Measurements from ENCODE around the gene ALK.

ALK gene

DNA sequence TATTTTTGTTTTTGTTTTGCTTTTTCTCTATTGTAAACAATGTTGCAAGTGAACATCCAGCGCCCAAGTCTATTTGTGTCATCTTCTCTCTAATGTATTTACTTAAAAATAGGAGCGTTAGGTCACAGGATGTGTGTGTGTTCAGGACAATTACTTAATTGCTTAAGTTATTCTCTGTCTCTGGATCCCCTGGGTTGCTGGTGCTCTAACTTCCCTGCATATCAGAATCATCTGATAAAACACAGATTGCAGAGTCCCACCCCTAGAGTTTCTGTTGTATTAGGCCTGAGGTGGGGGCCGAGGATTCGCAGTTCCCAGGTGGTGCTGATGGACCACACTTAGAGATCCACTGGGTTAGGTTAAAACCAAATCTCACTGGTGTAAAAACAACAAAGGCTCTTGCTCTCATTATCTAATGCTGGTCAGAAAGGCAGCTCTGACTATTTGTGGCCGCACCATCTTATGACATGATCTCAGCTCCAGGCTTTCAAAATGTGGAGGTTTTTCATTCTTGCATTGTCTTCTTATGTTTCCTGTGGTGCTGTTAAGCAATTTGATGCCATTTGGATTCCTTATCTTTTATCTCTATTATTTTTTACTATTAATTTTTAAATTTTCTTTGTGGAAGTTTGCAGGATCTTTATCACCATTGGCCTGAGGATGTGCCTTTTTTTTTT lies 718.4 kb downstream of the ALK start:
- no peak for DNase-seq

DNA sequence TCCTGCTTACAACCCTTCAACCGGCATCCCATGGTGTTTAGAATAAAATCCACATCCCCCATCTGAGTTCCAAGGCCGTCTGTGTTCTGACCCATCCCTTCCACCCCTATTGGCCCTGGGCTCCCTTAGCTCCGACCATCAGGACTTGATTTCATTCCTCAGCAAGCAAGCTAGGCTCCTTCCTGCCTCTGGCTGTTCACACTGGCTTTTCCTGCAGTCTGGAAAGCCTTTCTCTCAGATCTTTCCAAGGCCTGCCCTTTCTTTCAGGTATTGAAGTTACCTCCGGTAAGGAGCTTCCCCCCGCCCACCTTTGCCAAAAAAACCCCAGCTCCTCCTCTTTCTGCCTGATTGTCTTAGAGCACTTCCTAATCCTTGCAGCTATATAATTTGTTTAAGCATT lies 719.4 kb downstream of the ALK start:
- no peak for DNase-seq

DNA sequence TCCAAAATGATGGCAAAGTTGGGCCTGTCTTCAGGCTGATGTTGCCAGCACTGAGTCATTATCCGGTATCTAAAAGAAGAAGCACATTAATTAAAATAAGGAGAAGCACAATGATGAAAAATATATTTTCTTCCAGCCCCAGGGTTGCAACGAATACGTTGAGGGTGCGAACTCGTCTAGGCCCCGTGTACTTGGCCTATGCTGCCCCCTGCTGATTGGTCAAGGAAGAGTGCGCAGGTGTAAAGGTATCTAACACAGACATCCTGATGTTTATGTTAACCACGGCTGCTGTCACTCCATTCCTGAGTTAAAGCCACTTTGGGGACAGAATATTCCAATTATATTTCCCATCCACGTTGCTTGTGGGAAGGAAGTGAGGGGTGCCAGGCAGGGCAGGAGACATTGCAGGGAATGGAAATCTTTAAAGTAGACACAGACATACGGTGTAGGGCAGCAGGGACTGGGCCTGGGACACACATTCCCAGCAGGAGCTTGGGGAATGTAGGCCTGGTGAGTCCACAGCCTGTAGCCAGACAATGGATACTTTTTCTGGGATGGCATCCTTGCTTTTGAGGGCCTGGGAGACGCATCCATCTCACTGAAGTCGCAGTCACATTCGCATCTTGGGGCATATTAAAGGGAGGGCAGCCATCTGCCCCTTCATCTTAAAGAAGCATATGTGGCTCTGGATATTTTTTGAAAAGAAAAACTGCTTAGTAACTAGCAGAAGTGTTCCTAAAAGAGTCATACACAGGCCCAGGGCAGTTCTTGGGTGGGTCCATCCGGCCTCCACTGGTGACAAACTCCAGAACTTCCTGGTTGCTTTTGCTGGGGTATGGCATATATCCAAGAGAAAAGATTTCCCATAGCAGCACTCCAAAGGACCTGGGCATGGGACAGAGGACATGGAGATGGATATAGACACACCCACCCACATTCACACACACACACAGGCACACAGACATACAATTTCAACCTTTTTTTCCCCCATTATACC lies 724.3 kb downstream of the ALK start:
- DNase-seq: peak; percentile 59

DNA sequence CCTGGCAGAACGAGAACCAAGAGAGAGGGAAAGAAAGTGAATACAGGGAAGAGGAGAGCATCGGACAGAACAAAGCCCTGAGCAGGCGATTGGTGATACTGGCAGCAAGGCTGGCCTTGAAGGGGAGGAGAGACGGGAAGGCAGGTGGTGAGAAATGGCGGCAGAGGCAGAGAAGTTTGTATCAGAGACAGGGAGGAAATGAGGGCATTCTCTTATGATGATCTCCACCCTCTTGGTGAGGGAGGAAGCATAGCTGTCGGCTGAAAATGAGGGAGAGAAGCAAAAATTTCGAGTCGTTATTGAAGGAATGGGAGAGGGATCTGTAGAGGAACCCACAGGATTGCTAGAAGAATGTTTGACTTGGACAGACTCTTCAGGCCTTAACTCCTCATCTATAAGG lies 725.6 kb downstream of the ALK start:
- DNase-seq: no peak

DNA sequence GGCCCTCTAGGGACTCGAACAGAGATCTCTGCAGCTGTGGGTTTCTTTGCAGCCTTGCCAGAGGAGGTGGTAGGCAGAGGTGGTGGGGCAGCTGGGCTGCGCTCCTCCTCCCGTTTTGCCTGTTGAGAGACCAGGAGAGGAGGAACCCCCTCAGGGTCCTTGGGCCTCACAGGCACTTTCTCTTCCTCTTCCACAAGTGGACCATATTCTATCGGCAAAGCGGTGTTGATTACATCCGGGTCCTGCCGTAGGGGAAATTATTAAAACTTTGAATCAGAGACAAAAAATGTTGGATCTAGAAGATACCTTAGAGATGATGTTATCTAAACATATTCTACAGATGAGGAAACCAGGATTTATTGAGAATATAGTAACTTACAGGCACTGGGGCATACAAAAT lies 727.7 kb downstream of the ALK start:
- DNase-seq: no peak

DNA sequence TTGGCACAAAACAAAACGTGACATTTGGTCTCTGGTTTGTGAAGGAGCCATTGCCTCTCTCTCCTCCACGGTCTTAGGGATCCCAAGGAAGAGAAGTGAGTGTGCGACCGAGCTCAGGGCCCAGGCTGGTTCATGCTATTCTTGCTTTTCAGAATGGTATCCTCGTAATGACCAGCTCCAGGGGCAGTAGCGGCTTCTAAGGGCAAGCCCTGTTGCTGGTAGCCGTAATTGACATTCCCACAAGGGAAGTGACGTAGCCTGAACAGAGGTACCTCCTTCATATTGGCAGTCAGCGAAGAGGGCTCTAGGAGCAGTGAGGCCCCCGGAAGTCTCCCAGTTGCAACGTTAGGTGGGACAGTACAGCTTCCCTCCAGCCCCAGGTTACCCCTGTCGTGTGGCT lies 728.3 kb downstream of the ALK start:
- no peak for DNase-seq

DNA sequence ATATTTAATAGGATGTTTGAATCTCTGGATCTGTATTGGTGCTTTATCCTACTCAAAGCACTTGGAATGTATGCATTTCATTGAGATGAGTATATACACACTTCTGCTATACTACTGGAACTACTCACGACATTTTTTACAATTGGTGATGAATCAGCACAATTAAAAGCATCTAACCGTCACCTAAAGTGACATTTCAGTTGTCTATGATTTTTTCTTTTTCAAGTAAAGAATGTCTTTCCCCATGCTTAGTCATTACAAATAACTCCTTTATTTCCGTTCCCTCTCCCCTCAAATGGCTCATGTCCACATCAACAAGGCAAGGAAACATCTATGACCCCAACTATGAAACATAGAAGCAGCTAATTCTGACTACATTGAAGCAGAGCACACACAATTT lies 728.9 kb downstream of the ALK start:
- no peak for DNase-seq

DNA sequence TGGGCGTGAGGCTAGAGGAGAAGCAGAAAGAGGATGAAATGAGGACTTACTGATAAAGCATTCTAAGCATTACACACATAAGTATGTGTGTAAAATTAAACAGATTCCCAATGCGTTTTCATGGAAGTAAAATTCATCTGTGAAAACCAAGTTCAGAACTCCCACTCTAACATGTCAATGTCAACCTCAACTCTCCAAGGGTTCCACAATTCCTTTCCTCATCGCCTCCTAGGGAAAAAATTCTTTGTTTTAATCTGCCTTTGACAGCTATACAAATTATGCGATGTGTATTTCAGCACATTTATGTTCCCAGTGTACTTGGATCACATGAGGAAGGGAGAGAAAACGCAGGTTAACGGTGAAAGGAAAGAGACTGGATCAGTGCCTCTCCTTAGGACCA lies 729.6 kb downstream of the ALK start:
- no peak for DNase-seq

DNA sequence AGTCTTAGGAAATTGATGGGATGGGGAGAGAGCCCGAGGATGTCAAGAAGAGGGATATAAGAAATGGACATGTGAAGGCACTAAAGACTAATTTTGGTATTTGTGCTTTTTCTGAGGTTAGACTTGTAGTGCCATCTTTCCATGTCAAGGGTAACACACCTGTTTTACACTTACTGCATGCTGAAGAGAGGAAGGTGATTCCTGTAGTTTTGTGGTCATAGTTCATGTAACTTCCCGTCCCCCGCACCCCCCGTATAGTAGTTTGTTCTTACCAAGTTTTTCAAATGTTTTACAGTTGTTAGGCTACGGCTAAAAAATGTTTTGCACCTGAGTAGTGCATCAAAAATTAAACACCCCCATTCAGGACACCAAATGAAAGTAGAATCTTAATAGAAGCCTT lies 732.3 kb downstream of the ALK start:
- DNase-seq: no peak

DNA sequence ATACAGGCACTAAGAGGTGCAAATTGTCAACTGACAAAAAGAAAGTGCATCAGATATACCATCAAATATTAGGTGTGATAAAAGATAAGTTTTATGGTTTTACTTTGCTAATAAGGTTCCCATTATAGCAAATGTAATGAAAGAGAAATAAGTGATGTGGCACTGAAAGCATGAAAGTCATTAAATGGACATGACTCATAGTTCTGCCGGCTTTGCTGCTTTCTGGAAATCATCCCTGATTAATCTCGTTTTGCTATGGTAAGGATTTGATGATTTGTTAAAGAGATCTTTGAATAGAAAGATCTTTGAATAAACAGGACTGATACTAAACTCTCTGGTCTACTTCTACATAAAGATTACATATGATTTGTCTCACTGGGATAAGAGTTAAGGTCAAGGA lies 733.5 kb downstream of the ALK start:
- DNase-seq: no peak

DNA sequence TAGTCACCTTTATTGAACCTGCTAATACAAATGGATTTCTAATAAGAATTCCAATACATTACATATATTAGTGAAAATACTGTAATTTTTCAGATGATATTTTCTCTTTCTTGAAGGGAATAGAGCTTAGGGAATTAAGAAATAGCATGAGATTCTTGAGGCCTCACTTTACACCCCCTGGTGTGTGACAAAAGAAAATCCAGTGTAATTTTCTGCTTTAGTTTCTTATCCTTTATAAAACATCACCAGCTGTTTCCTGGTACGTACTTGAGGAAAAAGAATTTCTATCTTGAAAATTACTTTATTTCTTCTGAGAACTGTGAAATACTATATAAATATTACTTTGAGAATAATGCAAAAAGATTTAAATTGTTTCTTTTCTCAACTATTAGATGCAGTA lies 734.6 kb downstream of the ALK start:
- no peak for DNase-seq

DNA sequence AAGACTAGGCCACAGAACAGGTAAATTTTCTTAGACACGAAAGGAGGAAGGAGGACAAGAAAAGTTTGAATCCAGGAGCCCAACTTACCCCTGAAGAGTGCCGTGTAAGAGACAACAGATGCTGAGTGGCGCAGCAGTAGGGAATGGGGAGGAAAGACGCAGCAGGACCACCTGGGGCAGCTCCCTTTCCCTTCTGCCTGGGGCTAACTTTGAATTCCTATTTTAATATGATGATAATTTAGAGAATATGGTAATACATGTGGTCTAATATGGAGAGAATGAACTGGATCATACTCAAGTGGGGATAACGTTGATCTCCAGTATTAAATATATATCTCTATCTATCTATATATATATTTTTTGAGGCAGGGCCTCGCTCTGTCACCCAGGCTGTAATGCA lies 736.9 kb downstream of the ALK start:
- DNase-seq: no peak

DNA sequence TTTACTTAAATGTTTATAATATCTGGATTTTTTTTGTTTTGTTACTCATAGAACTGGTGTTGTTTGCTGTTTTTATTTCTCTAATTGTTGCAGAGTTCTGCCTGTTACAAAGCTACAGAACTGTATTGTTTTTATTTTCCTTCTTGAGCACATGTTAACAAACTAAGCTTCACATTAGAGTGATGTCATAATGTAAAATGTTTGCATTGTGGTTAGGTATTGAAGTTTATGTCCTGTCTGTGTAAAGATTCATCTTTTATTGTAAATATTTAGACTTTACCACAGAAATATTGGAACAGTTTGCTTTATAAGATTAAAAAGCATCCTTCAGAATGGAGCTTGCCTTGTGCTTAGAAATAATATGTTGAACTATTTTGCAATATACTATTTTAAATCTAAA lies 738.5 kb downstream of the ALK start:
- no peak for DNase-seq

DNA sequence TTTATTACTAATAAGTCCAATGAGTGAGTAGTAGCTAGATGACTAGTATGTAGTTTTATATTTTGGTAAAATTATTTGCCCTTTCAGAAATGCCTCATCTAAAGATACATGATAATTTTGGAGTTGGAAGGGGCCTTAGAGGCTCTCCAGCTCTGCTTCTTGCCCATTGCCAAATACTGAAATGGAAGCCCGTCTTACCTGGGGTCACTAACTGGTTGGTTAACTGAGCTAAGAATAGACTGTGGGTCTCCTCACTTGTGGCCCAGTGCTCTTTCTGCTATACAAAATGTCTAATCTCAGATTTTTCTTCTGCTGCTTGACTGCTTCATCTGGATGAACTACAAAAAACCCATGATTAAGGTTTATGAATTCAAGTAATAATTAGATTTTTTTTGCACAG lies 739.1 kb downstream of the ALK start:
- DNase-seq: no peak

DNA sequence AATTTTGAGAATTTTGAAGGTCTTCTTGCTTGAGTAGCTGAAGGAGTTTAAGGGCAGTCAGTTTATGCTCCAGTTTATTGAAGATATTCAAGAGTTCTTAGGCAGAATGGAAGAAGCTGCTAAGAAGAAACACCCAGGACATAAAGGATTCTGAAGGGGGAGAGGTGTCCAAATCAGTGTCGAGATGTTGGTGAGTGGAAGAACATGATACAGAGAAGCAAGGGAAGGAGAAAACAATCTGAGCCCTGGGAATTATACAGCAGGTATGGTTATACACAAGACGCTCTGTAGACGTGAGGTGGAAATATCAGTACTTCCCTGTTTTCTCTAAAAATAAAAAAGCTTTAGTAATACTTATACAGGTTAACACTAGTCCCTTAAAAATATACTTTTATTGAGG lies 746.0 kb downstream of the ALK start:
- no peak for DNase-seq

DNA sequence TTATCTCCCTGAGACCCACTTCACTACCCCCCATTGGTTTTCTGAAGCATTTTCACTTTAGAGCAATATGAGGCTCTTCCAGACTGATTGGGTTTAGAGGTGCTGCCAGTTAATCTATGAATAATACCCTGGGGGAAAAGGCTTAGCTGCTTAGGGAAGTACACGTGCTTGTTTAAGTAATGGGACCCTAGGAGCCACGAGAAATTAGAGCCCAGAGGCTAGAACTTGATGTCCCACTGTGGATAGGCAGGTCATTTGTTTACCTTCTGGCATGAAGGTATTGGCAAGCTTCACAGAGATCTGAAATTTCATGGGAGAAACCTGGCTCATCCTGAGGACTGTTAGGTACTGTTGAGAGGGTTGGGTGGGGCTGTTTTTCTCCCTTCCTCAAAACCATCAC lies 746.4 kb downstream of the ALK start:
- DNase-seq: no peak

DNA sequence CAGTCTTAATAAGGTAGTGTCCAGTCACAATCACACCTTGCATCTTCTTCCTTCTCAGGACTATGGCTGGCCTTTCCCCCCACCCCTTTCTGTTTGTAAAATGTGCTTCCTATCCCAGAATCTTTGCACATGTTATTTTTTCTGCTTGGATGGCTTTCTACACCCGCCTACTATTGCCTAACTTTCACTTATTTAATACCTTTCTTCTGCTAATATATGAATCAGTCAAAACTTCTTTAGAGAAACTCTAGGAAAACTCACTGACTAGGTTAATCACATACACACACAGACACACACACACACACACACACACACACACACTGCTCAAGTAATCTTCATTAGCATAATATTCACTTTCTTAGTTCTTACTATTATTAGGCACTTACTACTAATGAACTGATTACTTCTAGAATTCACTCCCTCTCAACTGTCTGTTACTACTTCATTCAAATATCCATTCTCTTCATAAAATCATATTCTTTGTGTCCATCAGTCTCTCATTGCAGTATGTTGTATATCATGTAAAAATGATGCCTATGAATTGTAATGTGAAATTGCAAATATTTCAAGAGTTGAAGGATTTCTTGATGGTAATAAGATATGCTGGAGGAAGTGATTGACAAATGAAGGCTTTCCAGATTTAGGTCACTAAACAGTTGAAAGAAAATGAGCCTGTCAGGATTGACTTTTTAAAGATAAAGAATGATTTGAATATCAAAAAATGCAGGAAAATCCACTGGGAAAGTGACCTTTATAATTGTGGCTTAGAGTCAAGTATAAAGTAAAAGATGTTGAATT lies 754.9 kb downstream of the ALK start:
- DNase-seq: no peak

DNA sequence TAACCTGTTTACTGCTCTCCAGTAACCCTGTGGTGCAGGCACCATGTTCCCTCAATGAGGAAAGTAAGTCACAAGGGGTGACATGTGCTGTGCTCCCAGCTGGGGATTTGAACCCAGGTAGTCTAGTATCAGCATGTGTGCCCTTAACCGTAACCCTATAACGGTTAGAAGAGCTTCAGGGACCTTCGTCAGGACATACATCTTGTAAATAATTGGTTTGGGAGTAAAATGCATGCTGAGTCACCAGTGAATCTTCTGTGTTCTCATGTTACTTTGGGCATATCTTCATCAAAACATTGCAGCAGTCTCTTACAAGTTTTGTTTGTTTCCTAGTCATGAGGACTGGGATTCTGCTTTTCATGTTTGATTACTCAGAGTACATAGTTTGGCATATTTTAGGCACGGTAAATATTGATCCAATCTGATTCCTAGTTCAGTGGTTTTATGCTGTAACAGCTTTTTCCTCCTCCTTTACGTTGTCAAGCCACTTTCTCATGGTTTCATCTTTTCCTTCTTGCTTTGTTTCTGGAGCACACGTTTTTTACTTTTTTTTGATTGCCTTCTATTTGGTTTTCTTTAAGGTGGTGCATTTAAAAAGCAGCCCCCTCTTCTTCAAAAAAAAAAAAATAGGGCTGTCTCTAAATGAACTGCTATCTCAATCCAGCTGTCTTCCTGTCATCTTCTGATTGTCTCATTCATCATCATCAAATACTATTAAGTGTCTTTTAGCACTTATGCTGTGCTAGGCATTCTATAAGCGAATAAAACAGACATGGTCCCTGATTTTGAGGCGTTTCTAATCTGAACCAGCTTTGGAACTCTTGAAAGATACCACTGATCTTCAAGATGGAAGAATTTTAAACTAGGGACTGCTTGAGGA lies 755.8 kb downstream of the ALK start:
- no peak for DNase-seq

DNA sequence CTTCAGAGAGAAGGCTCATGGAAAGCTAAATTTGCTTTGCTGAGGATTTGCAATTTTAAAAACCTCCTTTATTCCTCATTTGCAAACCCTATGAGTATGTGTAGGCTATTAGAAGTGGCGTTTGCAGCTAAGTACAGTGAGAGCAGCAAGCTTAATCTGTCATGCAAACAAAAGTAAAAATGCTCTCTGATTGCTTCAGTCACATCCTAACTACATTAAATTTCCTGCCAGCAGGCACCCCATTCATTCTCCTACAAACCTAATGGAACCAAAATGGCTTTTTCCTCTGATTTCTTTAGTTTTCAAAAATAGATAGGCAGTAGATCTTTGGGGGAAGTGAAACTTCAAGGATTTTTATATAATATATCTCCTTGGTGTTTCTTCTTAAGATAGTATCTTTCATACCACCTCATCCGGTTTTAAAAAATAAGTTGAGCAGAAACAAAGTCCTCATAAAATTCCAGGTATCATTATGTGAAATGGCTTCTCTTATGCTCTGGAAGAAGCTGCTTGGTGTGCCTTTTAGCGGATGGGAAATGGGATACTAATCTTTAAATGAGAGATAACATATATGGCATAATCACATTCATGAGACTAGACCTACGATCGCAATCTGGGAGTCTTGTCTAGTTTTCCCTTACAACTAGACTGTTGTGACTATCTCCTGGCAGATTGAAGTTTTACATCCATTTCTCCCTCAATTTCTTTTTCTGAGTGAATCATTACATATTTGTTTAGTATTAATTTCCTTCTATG lies 757.1 kb downstream of the ALK start:
- no peak for DNase-seq

DNA sequence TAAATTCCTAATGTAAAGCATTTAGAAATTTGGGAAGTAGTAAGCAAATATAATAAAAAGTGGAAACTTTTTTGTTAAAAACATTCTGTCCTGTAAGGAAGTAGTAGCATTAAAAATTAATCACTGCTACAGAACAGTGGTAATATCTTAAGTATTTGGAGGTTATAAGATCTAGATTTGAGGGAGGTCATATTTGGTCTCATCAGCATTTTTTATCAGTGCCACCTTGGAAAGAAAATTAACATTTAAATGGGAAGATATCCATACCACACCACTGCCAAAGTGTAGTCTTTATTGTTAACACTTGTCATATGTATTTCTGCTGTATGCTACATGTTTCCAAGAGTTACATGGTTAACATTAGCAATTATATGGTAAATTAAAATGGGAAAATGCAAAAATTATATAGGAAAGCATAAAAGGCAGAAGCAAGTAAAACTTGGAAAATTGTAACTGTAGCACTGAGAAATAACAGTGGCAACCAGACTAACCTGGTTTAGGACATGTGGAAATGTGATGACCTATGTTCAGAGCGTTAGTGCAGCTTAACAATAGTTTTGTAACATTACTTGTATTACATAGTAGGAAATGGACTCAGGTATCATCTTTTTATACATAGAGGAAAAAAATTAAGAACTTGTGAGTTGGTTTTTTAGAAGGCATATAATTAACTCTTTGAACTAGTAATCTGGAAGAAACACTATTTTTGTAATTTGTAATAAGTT lies 759.0 kb downstream of the ALK start:
- DNase-seq: no peak

DNA sequence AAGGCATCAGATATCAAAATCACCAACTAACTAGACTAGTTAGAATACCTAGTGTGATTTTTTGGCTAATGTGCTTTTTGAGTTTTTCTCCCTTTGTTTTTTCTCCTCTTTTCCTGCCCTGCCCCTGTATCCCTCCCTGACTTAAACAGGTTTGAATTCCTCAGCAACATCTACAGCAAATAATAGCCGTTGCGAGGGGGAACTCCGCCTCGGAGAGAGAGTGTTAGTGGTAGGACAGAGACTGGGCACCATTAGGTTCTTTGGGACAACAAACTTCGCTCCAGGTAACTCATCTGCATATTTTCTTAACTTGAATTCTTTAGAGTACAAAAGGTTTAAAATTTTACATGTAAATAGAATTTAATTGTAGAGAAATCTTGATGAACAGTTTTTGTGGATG lies 761.2 kb downstream of the ALK start:
- DNase-seq: no peak

All from COR-L47 (cell line).